Suppressor macrophage treated with lipopolysaccharide for 1 hour (primary cell): ENCODE data around the gene LRBA.
A peak's percentile ranks its signal among the peaks of the same experiment; 100 is the strongest.

Source experiments
- DNase-seq, 3 donors: peaks; one replicate each; pipeline ENCODE4 v3.0.0-alpha.2; 2020 to 2022

LRBA gene

DNA sequence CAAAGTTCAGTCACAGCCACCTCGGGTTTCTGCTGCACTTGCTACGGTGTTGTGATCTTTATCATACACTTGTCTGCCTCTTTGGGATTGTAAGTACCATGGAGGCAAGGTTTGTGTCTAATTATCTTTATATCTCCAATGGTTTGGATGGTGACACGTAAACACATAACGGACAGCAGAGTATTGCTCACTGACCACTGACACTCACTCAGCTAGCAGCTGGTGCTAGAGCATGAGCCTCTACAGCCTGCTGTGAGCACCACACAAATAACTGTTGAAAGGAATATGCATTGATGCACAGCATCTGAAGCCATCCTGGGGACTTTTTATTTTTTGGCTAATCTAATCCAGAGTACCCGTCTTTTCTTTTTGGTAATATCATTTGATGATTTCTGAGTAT is 780.8 kb downstream of the LRBA start:
- DNase-seq = no peak

DNA sequence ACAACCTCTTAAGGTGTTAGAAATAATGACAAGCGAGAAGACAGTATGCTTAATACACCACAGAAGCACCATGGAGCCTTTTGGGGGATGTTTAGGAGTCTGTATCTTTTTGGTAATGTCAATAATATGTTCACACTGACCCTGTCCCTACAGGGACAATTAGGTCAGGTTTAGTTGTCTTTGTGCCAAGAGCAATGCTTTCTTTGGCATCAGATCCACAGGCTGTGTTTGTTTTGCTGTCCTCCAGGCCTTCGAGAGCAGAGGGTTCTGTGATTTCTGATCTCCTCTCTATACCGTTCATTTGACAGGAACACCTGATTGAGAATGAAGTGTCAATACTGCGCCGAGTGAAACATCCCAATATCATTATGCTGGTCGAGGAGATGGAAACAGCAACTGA is 783.1 kb downstream of the LRBA start:
- DNase-seq = no peak

DNA sequence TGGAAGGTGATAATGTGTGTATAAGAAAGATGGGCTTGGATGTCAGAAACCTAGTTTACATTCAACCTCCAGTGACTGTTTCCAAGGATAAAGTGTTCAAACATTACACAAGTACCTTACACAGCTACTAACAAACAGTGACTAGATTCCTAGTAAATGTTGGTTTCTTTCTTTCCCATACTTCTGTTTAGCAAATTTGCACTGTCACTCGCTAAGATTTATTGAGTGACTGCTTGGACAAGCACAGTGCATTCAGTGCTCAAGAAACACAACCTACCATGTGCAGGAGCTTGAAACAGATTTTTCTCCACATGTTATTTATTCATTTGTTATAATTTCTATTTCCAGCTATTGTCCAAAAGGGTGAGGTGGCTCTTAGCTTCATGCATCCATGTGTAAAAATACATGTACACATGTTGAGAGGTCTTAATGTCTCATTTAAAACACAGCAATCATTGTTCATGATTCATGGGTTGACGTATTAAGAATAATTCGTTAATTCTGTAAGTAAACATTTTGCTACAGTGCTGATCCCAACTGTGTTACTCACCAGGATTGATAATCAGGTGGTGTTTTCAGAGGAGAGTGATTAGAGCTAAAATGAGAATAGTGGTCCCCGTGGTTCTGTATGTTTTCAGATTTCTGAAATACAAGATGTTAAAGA is 783.8 kb downstream of the LRBA start:
- DNase-seq = no peak

DNA sequence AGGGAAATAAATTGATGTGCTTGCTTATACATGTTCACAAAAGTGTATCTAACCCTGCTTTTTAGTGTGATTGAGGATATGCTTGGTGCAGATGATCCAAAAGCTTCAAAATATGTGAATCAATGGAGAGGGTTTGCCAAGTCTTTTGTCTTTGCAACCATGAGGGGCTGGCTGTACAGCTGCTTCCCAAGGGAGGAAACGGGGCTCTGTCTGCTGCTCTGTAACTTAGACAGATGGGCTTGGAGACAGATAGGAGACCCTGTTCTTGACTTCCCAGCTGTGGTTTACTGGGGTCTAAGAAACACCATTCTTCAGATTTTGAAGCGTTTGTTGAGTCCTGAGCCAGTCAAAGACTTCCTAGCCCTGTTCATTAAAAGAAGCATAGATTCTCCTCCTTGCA is 784.5 kb downstream of the LRBA start:
- no peak for DNase-seq

DNA sequence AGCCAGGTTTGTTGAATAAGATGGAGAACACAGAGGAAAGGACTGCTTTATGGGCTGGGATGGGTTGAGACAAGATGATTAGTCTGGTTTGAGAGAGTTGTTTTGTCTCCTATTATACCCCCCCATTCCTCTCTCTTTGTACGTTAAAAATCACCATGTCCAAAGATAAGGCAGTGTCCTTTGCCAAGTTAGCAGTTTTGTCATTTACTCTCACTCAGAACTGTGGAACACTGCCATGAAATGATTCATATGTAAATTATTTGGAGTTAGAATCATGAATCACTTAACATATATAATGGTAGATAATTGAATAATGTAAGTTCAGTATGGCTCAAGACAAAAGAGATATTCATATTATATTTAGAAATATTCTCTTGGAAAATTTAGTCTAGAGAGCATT is 785.6 kb downstream of the LRBA start:
- no peak for DNase-seq

DNA sequence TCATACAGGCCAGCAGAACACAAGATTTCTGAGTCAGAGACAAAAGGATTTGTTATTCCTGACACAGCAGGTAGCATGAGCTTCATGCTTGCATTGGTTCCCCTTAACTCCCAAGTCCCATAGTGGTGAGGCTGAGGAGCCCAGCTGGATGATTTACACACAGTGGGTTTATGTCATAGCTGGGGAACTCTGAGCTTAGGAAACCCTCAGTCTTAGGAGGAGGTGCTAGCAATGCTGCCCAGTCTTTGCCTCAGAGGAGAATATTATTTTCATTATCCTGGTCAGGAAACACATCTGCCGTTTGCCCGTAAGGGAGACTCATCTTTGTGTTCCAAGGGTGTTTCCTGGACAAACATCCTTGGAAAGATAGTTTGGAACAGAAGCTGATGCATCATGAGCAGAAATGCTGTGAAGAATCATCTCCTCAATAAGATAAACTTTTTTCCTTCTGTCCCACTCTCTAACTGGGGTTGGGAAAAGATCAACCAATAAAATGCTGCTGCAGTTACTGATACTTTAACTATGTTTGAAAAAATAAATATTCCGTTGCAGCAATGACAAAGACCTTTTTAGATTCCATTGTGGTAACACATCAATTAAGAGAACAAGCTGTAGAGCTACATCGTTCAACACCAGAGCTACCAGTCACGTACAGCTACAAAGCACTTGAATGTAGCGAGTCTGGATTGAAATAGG is 790.0 kb downstream of the LRBA start:
- peak; percentile 56 to 63 (median 57) for DNase-seq

DNA sequence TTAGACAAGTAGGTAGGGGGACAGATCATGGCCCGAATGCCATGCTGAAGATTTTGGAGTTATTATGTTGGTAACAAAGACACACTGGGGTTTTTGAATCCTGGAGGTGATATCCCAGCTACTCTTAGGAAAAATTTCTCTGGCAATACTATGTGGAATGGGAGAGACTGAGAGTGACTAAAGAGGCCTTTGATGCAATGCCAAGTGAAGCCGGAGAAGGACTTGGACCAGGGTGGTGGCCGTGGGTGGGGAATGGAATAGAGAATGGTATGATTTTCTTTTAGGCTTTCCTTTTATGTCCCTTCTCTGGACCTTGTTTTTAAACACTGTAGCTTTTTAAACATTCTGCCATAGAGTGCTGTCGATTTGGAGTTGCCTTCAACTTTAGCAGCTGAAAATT is 795.2 kb downstream of the LRBA start:
- no peak for DNase-seq

DNA sequence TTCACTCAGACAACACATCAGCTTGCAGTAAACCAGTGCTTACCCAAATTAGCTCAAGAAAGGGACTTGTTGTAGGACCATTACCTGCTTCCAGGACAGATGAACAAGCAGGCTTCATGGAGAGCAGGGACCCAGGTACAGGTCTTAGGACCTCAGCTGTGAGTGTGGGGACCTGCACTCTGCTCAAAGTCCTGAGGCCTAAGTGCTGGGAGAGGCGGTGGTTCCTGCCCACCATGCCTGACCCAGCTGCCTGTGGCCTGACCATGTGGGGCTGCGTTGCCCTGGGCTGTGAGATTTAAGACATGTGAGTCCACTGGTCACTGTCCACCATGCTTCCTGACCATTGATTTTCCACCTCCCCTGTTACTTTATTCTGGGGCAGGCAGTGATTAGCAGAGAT is 796.6 kb downstream of the LRBA start:
- no peak for DNase-seq

DNA sequence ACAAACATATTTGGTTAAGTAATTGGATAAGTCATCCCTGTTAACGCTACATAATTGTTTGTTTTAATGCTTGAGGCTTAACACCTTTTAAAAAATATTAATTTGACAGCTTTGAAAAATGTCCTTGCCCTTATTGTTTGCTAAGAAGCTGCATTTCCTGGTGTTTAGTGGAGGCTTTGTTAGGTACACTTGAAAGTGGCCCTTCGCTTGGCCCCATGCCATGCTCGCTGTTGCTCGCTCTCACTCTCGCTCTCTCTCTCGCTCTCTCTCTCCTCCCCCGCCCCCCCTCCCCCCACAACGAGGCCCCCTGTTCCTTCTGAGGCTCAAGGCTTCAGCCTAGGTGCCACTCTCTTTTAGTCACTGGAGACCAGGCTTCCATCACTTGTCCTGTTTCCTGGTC is 797.3 kb downstream of the LRBA start:
- no peak for DNase-seq

DNA sequence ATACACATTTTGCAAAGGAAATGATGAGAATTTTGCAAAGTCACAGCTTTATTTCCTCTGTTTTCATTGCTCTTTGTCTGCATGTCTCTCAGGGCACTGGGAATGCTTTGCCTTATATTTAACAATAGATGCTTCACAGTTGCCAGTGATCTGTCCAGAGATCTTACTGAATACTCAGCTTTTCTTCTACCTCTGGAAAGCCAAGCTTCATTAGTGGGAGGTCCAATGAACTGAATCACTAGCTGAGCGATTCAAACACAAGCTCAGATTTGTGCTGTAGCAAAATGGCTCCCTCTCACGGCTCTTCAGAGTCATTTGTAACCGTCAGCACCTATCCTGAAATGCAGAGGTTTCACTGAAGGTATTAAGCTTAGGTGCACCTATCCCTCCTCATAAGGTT is 797.9 kb downstream of the LRBA start:
- no peak for DNase-seq

DNA sequence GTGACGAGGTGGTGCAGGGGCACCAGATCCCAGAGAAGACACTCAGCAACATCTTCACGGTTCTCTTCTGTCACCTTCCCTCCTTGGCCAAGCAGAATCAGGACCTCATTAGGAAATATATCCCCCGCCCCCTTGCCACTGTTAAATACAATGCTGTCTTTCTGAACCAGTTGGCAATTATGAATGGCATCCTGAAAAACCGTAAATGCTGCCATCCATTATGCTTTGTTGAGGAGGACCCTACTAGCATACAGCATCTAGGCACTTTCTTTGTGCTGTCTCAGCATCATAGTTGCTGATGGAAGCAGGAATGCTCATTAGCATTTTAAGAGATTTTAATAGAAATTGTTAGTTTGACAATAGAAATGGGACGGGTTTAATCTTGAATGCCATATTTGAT is 798.4 kb downstream of the LRBA start:
- no peak for DNase-seq

DNA sequence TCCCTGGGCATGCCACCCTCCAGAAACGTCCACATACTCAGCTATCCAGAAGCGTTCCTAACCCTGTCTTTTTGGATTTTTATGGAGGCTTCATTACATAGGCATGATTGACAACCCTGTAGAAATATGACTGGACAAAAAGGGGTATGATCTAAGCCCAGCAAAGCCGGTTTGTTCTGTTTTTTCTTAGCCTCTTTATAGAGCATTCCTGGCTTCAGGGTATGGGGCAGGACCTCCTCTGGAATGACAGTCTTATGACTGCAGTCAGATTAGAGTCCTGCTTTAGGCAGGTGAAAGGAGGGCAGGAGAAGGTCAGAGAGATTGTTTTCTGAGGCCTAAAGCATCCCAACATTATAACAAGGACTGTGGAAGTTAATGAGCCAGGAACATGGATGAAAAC is 799.5 kb downstream of the LRBA start:
- no peak for DNase-seq
